K562 (cell line): ENCODE results near the gene DYNLT4. TPM values are rescaled to one million over a fixed set of nuclear protein-coding genes. Genes with fewer than 3 reads are reported as not detected.

Experiments used
- BRCA1 ChIP-seq, 2 experiments: fragments of 450-650 bp in 1 of 2; sonication (generic) in 1 of 2; formaldehyde crosslinking in 1 of 2; IDR thresholded peaks; 2 replicates each; pipeline versions ENCODE4 v1.5.0 to v1.6.1; 2017 to 2020; ENCODE audit warnings: mild to moderate bottlenecking in 1 of 2, missing genetic modification reagents in 1 of 2
- CAMTA2 ChIP-seq: fragments of 250-450 bp; sonication (Bioruptor Pico); conservative IDR thresholded peaks from 2 replicates; pipeline ENCODE4 v1.5.1; 2022
- CBFA2T3 ChIP-seq: fragments of 450-650 bp; IDR thresholded peaks from 2 replicates; pipeline ENCODE4 v1.6.1; 2017
- CXXC5 ChIP-seq: fragments of 250-450 bp; sonication (Bioruptor Pico); IDR thresholded peaks from 2 replicates; pipeline ENCODE4 v1.8.0; 2022; ENCODE audit warnings: inconsistent platforms, mild to moderate bottlenecking, moderate library complexity
- FOXP1 ChIP-seq: sonication (generic); formaldehyde crosslinking; IDR thresholded peaks from 2 replicates; pipeline ENCODE4 v1.8.0; 2022; ENCODE audit warnings: mild to moderate bottlenecking, missing genetic modification reagents
- GATAD2B ChIP-seq: fragments of 450-650 bp; IDR thresholded peaks from 2 replicates; pipeline ENCODE4 v1.6.1; 2017; ENCODE audit warnings: mild to moderate bottlenecking, borderline replicate concordance
- HMBOX1 ChIP-seq: sonication (generic); IDR thresholded peaks from 2 replicates; pipeline ENCODE4 v1.6.1; 2016
- IRF9 ChIP-seq: fragments of 450-650 bp; IDR thresholded peaks from 2 replicates; pipeline ENCODE4 v1.6.1; 2016; ENCODE audit warnings: missing biosample characterization, missing genetic modification characterization
- MAZ ChIP-seq, 2 experiments: fragments of 450-650 bp in 1 of 2; sonication (generic) in 1 of 2; formaldehyde crosslinking; IDR thresholded peaks in 1 of 2; conservative IDR thresholded peaks in 1 of 2; 2 replicates each; pipeline versions ENCODE4 v1.4.0 to v1.5.0; 2020; ENCODE audit warnings: mild to moderate bottlenecking in 1 of 2, missing genetic modification reagents in 1 of 2
- MEF2A ChIP-seq: IDR thresholded peaks from 2 replicates; pipeline ENCODE4 v1.6.1; 2011; ENCODE audit warnings: low read depth, mild to moderate bottlenecking, low read length, moderate library complexity; ENCODE audit not compliant: control insufficient read depth
- MXI1 ChIP-seq: IDR thresholded peaks from 2 replicates; pipeline ENCODE4 v1.6.1; 2011; ENCODE audit warnings: low read depth, mild to moderate bottlenecking, improper control_type of control experiment, low read length
- SP2 ChIP-seq: IDR thresholded peaks from 2 replicates; pipeline ENCODE4 v1.6.1; 2011; ENCODE audit warnings: mild to moderate bottlenecking, low read depth, low read length, moderate library complexity; ENCODE audit not compliant: poor library complexity, severe bottlenecking; ENCODE audit errors: extremely low read depth
- SRSF9 ChIP-seq: fragments of 200-400 bp; formaldehyde crosslinking; IDR thresholded peaks from 2 replicates; pipeline ENCODE4 v1.6.1; 2017; ENCODE audit warnings: low read depth, low read length, borderline replicate concordance
- TCFL5 ChIP-seq: fragments of 250-450 bp; sonication (Bioruptor Pico); conservative IDR thresholded peaks from 2 replicates; pipeline ENCODE4 v1.6.1; 2021; ENCODE audit warnings: mild to moderate bottlenecking, moderate library complexity, matching md5 sums
- ZKSCAN8 ChIP-seq: fragments of 200-800 bp; sonication (Bioruptor generic); IDR thresholded peaks from 2 replicates; pipeline ENCODE4 v1.6.1; 2016; ENCODE audit warnings: missing genetic modification characterization, missing compliant biosample characterization
- ZNF134 ChIP-seq: fragments of 250-450 bp; sonication (Bioruptor Pico); conservative IDR thresholded peaks from 2 replicates; pipeline ENCODE4 v1.4.0; 2020
- ZNF695 ChIP-seq: fragments of 450-650 bp; formaldehyde crosslinking; IDR thresholded peaks from 2 replicates; pipeline ENCODE4 v1.4.0; 2020; ENCODE audit warnings: mild to moderate bottlenecking, moderate library complexity
- polyA plus RNA-seq, 8 experiments: library from polyadenylated mRNA; depleted of rRNA in 4 of 8; stranded (reverse) in 5 of 8; unstranded in 3 of 8; fragments of >200 nt; fragmentation: Nextera tagmentation in 2 of 8; fragmentation: Illumina TruSeq in 1 of 8; extraction: Ambion mirVana in 2 of 8; extraction: Trizol in 1 of 8; gene quantifications; 2 replicates each; pipeline versions ENCODE4 v1.2.1 to v1.2.3, GENCODE V29; 2011 to 2014; ENCODE audit warnings: inconsistent platforms in 1 of 8, missing spikeins in 1 of 8
- total RNA-seq, 7 experiments: library from RNA; depleted of rRNA in 6 of 7; stranded (reverse); fragments of >200 nt in 6 of 7; fragmentation: Illumina TruSeq in 2 of 7; extraction: Trizol in 2 of 7; gene quantifications; 2 replicates each; pipeline versions ENCODE4 v1.2.1 to v1.2.3, GENCODE V29; 2011 to 2021; ENCODE audit warnings: low replicate concordance in 1 of 7
- TF ChIP-seq, protein P1 (sequence below), 2 experiments: fragments of 250-450 bp in 1 of 2; fragments of 450-650 bp in 1 of 2; sonication (Bioruptor Pico) in 1 of 2; IDR thresholded peaks; 2 replicates each; pipeline versions ENCODE4 v1.6.1 to v1.8.0; 2016 to 2021; ENCODE audit warnings: mild to moderate bottlenecking in 2 of 2, moderate library complexity in 2 of 2, missing compliant biosample characterization in 1 of 2, missing genetic modification characterization in 1 of 2
- TF ChIP-seq, protein P2 (sequence below): sonication (generic); formaldehyde crosslinking; IDR thresholded peaks from 2 replicates; pipeline ENCODE4 v1.8.0; 2022; ENCODE audit warnings: missing genetic modification reagents, mild to moderate bottlenecking, borderline replicate concordance
- TF ChIP-seq, protein P3 (sequence below): IDR thresholded peaks from 3 replicates; pipeline ENCODE4 v1.6.1; 2011; ENCODE audit warnings: borderline replicate concordance, mild to moderate bottlenecking, moderate library complexity; ENCODE audit not compliant: insufficient read length; ENCODE audit errors: extremely low read depth

The DYNLT4 gene
- total and polyA plus RNA-seq, 9 of the 15 experiments (the other 6 are each of a cell fraction or from before 2014, with no cell fraction given), result 0.29 to 0.73 TPM; not detected in 7

DNA sequence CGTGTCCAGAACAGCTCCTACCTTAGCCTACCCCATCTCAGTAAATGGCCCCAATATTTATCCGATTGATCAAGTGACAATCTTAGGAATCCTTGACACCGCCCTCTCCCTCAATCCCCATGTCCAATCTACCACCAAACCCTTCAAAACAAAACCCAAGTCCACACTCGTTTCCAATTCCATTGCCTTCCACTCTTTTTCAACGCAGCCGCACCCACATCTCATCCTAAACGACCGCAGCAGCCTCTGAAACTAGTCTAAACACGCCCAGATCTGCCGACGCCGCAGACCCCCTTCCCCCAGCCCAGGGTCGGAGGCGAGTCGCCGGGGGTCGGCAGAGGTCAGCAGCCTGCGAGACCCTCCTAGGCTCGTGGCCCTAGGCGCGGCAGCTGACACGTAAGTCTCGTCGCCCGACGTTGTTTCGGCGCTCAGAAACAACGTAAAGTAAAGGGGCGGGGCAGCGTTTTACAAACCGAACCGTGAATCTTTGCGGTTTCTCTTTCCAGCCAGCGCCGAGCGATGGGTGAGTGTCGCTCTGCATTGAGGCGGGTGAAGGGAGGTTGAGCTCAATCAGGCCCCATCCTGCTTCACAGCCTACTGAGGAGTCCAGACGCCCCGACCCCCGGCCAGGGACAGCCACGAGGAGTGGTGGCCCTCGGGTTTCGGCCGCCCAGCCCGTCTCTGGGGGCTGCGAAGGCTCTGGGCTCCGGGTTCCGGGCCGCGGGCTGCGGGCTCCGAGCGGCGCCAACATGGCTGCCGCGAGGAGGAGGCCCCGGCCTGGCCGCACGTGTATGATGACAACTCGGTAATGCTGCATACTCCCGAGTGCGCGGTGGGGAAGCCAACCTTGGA, 31.8 kb downstream of the DYNLT4 start, which contains the start of gene RPS8 (continued):
- TF ChIP-seq SRSF9 (no peak), ZNF695 (CRISPR knock-in tag) (no peak), ZNF134 (CRISPR knock-in tag) (no peak), IRF9 (tag) (no peak), HMBOX1 (peak; percentile 28; the same call in 1 of the 2 replicates), CAMTA2 (no peak), FOXP1 (CRISPR knock-in tag) (peak; percentile 74; the same call in 1 of the 2 replicates), TCFL5 (CRISPR knock-in tag) (no peak), SP2 (peak; percentile 16), CXXC5 (CRISPR knock-in tag) (peak; percentile 97), MAZ (CRISPR knock-in tag; conservative IDR thresholded peaks at IDR 0.05 in 1 of 2, IDR thresholded peaks at IDR 0.05 in 1 of 2) (peak; percentile 79 to 88), GATAD2B (peak; percentile 95; the same call in 1 of the 2 replicates), ZKSCAN8 (CRISPR knock-in tag) (no peak; the same call in 1 of the 2 replicates), MEF2A (no peak; the same call in none of the 2 replicates), MXI1 (no peak), BRCA1 (IDR thresholded peaks at IDR 0.05) (no peak), BRCA1 (CRISPR knock-in tag; IDR thresholded peaks at IDR 0.05) (no peak), CBFA2T3 (peak; percentile 46)
- TF ChIP-seq, protein P1, sequence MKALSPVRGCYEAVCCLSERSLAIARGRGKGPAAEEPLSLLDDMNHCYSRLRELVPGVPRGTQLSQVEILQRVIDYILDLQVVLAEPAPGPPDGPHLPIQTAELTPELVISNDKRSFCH (CRISPR knock-in tag; IDR thresholded peaks at IDR 0.05), result no peak
- TF ChIP-seq, protein P1 (tag; IDR thresholded peaks at IDR 0.05), result peak; percentile 57
- TF ChIP-seq, protein P2, sequence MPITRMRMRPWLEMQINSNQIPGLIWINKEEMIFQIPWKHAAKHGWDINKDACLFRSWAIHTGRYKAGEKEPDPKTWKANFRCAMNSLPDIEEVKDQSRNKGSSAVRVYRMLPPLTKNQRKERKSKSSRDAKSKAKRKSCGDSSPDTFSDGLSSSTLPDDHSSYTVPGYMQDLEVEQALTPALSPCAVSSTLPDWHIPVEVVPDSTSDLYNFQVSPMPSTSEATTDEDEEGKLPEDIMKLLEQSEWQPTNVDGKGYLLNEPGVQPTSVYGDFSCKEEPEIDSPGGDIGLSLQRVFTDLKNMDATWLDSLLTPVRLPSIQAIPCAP (CRISPR knock-in tag), result peak; percentile 78
- TF ChIP-seq, protein P3, sequence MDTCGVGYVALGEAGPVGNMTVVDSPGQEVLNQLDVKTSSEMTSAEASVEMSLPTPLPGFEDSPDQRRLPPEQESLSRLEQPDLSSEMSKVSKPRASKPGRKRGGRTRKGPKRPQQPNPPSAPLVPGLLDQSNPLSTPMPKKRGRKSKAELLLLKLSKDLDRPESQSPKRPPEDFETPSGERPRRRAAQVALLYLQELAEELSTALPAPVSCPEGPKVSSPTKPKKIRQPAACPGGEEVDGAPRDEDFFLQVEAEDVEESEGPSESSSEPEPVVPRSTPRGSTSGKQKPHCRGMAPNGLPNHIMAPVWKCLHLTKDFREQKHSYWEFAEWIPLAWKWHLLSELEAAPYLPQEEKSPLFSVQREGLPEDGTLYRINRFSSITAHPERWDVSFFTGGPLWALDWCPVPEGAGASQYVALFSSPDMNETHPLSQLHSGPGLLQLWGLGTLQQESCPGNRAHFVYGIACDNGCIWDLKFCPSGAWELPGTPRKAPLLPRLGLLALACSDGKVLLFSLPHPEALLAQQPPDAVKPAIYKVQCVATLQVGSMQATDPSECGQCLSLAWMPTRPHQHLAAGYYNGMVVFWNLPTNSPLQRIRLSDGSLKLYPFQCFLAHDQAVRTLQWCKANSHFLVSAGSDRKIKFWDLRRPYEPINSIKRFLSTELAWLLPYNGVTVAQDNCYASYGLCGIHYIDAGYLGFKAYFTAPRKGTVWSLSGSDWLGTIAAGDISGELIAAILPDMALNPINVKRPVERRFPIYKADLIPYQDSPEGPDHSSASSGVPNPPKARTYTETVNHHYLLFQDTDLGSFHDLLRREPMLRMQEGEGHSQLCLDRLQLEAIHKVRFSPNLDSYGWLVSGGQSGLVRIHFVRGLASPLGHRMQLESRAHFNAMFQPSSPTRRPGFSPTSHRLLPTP, result no peak
